Psoas muscle (tissue), 8 donors: Measurements from ENCODE around the gene NADSYN1. TPM values are rescaled to one million over a fixed set of nuclear protein-coding genes. Genes with fewer than 3 reads are reported as not detected.
"Not testable (repeated sequence)": the region's sequence is repeated elsewhere in the genome, so short reads cannot be mapped to it uniquely, and the experiment has no call there.

Source experiments
- ATAC-seq, 4 donors: fragments of 200-7000 bp; cut with Tn5 transposase; one replicate each; pipeline ENCODE4 v1.9.1; 2020; ENCODE audit warnings: moderate library complexity in 3 of 4, mild to moderate bottlenecking in 2 of 4
- DNase-seq, 2 donors: peaks; one replicate each; pipeline ENCODE4 v3.0.0-alpha.2; 2020
- H3K27ac ChIP-seq: fragments of 200-600 bp; one replicate; pipeline ENCODE4 v1.8.0; 2022
- H3K27me3 ChIP-seq, 3 donors: fragments of 200-600 bp in 1 of 3; one replicate each; pipeline versions ENCODE4 v1.6.1 to v1.8.0; 2013 to 2022; ENCODE audit warnings: low read length in 2 of 3, mild to moderate bottlenecking in 2 of 3, moderate library complexity in 1 of 3; ENCODE audit not compliant: insufficient read depth in 3 of 3
- H3K36me3 ChIP-seq, 2 donors: fragments of 200-600 bp in 1 of 2; one replicate each; pipeline versions ENCODE4 v1.6.1 to v1.8.0; 2013 to 2022; ENCODE audit warnings: low read depth in 1 of 2, mild to moderate bottlenecking in 1 of 2, moderate library complexity in 1 of 2; ENCODE audit not compliant: insufficient read depth in 1 of 2
- H3K4me1 ChIP-seq: fragments of 200-600 bp; one replicate; pipeline ENCODE4 v1.8.0; 2022
- H3K4me3 ChIP-seq: fragments of 200-600 bp; one replicate; pipeline ENCODE4 v1.8.0; 2022; ENCODE audit warnings: mild to moderate bottlenecking
- H3K9me3 ChIP-seq: fragments of 200-600 bp; one replicate; pipeline ENCODE4 v1.8.0; 2022
- CTCF ChIP-seq: fragments of 200-600 bp; IDR thresholded peaks from one replicate; pipeline ENCODE4 v1.8.0; 2022; ENCODE audit warnings: antibody characterized with exemption
- WGBS, 3 donors: extraction: QIAGEN DNeasy Blood & Tissue Kit; methylation state at CpG; one replicate each; pipeline versions ENCODE4 v1.1.6 to v1.1.7; 2013; 5-methylcytosine and 5-hydroxymethylcytosine counted together
- intact Hi-C, 2 donors: fragments of 100-400 bp; cut with DNase I; formaldehyde crosslinking; loops; one replicate each; pipeline versions ENCODE4 v1.11.0 to v1.14.2; 2022
- polyA plus RNA-seq, 3 donors: library from polyadenylated mRNA; stranded (reverse); fragments of 200-250 nt; gene quantifications; one replicate each; pipeline ENCODE4 v1.2.3, GENCODE V29; 2013
- total RNA-seq, 4 donors: library from RNA; stranded (reverse); fragmentation: NEBNext Ultra II Directional in 2 of 4; extraction: Animal tissue kit (Norgen Biotek cat#: 25700) in 2 of 4; gene quantifications; one replicate each; pipeline versions ENCODE4 v1.2.1 to v1.2.4, GENCODE V29; 2021 to 2023
- donor health status: healthy with polysubstance abuse.
- donor health status: DM: no; HTN: no; CAD: no; lungs with moderate emphysema.
- donor health status: Bipolar disorder and iron deficiency.
- donor health status: healthy.
- donor health status: DM: yes; HTN: yes; CAD: no.
- donor health status: DM: no; HTN: no; CAD: no.
- donor health status: DM: no; HTN: no; CAD: no.
- donor health status: DM: yes; HTN: yes; CAD: no.

The NADSYN1 gene
- total and polyA plus RNA-seq, 7 donors = 7.8 to 19.3 (median 13.0) TPM

DNA sequence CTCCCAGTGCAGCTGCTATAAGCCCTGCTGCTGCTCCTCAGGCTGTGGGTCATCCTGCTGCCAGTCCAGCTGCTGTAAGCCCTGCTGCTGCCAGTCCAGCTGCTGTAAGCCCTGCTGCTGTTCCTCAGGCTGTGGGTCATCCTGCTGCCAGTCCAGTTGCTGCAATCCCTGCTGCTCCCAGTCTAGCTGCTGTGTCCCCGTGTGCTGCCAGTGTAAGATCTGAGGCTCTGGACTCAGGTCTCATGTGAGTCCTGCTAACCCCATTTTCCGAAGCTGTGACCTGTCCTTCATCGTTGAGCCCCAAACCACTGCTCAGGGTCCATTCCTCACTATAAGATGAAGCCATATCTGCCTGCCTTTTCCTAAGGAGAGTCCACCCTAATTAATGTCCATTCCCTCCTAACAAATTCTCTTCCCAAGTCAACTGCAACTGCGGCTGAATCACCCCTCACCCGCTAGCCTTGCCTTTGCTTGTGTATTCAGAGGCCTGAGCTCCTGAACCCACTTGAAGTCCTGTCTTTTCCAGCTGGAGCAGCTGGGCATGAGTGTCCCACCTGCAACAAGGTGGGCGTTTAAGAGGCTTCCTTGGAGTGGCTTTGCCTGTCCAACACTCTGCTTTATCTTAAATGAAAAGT lies 74.7 kb downstream of the NADSYN1 start:
- H3K9me3 ChIP-seq = no peaks in the 10 kb centered on the region
- 73 to 79% (median 75%) methylated on average over 6 of the region's 6 CpGs for WGBS, 3 donors
- H3K4me3 ChIP-seq = no peak overlapping the region
- no peak for ATAC-seq
- no peaks in the 10 kb centered on the region for H3K4me1 ChIP-seq
- no peaks in the 10 kb centered on the region for H3K36me3 ChIP-seq
- no peak for TF ChIP-seq CTCF
- no peaks in the 10 kb centered on the region for H3K27me3 ChIP-seq
- DNase-seq = no peak
- no peak overlapping the region for H3K27ac ChIP-seq
- intact Hi-C loops = no loop called here

GRCh38 chr11:71530602-71531001 lies 77.6 kb downstream of the NADSYN1 start:
- 91 to 93% (median 92%) methylated on average over 11 of the region's 11 CpGs for WGBS, 3 donors
- no peak for ATAC-seq
- intact Hi-C loops = no loop called here
- TF ChIP-seq CTCF = no peak
- H3K4me3 ChIP-seq = no peak overlapping the region
- H3K36me3 ChIP-seq = no peaks in the 10 kb centered on the region
- H3K27me3 ChIP-seq = no peaks in the 10 kb centered on the region
- no peak for DNase-seq
- no peaks in the 10 kb centered on the region for H3K4me1 ChIP-seq
- H3K9me3 ChIP-seq = no peaks in the 10 kb centered on the region
- H3K27ac ChIP-seq = no peak overlapping the region

- no peaks in the 10 kb centered on the region for H3K9me3 ChIP-seq
- no peaks in the 10 kb centered on the region for H3K36me3 ChIP-seq
- H3K4me1 ChIP-seq = no peaks in the 10 kb centered on the region
- no peaks in the 10 kb centered on the region for H3K27me3 ChIP-seq
- H3K4me3 ChIP-seq = no peak overlapping the region
- TF ChIP-seq CTCF = no peak
- 41 to 53% (median 49%) methylated on average over 10 of the region's 10 CpGs for WGBS, 3 donors
- intact Hi-C loops = no loop called here
- no peak overlapping the region for H3K27ac ChIP-seq
- DNase-seq = no peak
- ATAC-seq = no peak
Observed at GRCh38 chr11:71532036-71532610, 79.1 kb downstream of the NADSYN1 start.

- ATAC-seq, H3K27ac ChIP-seq, H3K4me3 ChIP-seq, H3K4me1 ChIP-seq, H3K27me3 ChIP-seq, H3K36me3 ChIP-seq, DNase-seq, H3K9me3 ChIP-seq, intact Hi-C loops: not testable (repeated sequence)
- WGBS, 3 donors = 82 to 87% (median 86%) methylated on average over 17 of the region's 17 CpGs
Observed at GRCh38 chr11:71534711-71535608, 82.0 kb downstream of the NADSYN1 start.

- DNase-seq = no peak
- 96 to 98% (median 97%) methylated on average over 9 of the region's 9 CpGs for WGBS, 3 donors
- Histone ChIP-seq H3K4me3 (no peak overlapping the region), H3K4me1 (no peaks in the 10 kb centered on the region), H3K27me3 (no peaks in the 10 kb centered on the region), H3K36me3 (no peaks in the 10 kb centered on the region), H3K9me3 (no peaks in the 10 kb centered on the region), H3K27ac (no peak overlapping the region)
- intact Hi-C loops = no loop called here
- ATAC-seq = no peak
- TF ChIP-seq CTCF = no peak
Observed at GRCh38 chr11:71535825-71536224, 82.8 kb downstream of the NADSYN1 start.
